Activated T-helper 9 cell treated with anti-CD3 and anti-CD28 coated beads, Interleukin-2, amount 50 U/mL, for 16 hours (primary cell): ENCODE results near the gene SUPT6H.
"Not testable (repeated sequence)": the region's sequence is repeated elsewhere in the genome, so short reads cannot be mapped to it uniquely, and the experiment has no call there.

Experiments
- DNase-seq: peaks from one replicate; pipeline ENCODE4 v3.0.0-alpha.2; 2020; ENCODE audit warnings: low read depth

The SUPT6H gene

DNA sequence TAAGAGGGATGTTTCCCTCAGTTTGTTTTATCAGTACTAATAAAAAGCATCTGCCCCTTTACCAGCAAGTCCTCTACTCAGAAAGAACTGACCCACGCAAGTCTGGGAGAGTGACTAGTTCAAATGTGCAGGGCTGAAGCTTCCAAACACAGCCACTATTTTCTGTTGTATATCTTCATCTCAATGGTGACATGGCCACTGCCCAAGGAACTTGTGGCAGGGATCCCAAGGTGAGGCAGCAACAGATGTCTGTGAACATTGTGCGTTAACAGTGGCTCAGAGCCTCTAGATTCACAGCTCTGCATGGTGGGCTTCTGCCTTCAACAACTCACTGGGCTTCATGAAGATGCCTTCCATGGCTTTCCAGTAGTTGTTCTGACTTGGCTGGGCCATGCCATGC lies 13.3 kb upstream of the SUPT6H start:
- DNase-seq = no peak

DNA sequence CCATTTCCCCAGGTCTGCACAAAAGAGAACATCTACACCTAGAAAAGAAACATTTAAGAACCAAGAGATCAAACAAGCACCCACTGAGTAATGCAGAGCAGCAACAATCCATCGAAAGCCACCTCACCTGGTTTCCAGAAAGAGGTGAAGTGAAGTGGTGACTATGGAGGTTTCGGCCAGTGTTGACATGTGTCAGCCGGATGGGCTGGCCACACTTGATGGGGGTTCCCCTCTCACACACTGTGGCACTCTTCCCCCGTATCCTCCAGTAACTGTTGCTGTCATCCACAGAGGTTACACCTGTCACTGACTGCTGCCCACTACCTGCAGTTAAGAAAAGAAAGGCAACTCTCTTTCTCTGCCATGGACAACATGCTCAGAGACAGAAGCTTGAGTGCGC lies 6.8 kb upstream of the SUPT6H start:
- DNase-seq = no peak

DNA sequence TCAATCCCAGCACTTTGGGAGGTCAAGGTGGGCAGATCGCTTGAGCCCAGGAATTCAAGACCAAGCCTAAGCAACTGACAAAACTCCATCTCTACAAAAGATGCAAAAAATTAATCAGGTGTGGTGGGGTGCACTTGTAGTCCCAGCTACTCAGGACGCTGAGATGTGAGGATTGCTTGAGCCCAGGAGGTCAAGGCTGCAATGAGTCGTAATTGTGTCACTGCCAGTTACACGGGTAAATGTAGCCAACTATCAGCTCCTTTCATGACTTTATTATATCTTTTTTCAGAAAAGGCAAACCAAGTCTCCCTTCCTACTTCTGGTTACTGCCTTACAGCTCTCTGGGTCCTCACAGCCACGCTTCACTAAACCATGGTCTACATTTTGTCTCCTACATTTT lies 4.2 kb upstream of the SUPT6H start:
- DNase-seq = no peak

DNA sequence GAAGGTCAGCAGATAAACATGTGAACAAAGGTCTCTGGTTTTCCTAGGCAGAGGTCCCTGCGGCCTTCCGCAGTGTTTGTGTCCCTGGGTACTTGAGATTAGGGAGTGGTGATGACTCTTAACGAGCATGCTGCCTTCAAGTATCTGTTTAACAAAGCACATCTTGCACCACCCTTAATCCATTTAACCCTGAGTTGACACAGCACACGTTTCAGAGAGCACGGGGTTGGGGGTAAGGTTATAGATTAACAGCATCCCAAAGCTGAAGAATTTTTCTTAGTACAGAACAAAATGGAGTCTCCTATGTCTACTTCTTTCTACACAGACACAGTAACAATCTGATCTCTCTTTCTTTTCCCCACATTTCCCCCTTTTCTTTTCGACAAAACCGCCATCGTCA lies 3.7 kb upstream of the SUPT6H start:
- DNase-seq = not testable (repeated sequence)

DNA sequence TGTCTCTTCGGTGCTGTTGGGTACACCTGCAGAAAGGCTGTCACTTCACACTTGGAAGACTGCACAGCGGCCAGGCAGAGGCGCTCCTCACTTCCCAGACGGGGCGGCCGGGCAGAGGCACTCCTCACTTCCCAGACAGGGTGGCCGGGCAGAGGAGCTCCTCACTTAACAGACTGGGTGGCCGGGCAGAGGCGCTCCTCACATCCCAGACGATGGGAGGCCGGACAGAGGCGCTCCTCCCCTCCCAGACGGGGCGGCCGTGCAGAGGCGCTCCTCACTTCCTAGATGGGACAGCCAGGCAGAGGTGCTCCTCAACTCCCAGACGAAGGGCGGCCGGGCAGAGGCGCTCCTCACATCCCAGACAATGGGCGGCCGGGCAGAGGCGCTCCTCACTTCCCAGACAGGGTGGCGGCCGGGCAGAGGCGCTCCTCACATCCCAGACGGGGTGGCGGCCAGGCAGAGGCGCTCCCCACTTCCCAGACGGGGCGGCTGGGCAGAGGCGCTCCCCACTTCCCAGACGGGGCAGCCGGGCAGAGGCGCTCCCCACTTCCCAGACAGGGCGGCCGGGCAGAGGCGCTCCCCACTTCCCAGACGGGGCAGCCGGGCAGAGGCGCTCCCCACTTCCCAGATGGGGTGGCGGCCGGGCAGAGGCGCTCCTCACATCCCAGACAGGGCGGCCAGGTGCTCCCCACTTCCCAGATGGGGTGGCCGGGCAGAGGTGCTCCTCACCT lies 3.1 kb upstream of the SUPT6H start:
- DNase-seq = not testable (repeated sequence)

DNA sequence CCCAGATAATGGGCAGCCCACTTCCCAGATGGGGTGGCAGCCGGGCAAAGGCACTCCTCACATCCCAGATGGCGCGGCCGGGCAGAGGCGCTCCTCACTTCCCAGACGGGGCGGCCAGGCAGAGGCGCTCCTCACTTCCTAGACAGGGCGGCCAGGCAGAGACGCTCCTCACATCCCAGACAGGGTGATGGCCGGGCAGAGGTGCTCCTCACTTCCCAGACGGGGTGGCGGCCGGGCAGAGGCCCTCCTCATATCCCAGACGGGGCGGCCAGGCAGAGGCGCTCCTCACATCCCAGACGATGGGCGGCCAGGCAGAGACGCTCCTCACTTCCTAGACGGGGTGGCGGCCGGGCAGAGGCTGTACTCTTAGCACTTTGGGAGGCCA lies 2.5 kb upstream of the SUPT6H start:
- DNase-seq = not testable (repeated sequence)

DNA sequence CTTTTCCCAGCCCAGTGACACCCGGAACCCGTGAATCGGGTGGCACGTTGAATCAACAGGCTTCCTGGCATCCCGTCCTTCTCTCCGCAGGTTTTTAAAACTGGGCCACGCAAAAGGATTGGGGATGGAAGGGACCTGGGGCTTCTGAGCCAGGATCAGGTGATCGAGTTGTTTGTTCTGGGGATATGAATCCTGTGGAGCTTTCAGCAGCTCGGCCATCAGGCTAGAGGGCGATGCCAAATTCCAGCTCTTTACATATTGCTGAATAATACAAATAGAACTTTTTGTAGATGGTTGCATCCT lies 473 bp downstream of the SUPT6H start:
- DNase-seq = no peak

DNA sequence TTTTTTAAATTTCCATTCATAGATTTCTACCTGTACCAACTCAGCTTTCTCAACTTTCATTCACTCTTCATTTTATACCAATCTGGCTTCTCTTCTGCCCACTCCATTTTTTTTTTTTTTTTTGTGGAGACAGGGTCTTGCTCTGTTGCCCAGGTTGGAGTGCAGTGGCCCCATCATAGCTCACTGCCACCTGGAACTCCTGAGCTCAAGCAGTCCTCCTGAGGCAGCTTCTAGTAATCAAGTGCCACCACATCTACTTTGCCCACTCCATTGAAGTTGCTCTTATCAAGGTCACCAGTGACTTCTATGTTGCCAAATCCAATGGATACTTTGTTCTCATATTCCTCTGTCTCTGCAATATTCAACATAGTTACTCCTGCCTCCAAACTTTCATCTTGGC lies 1.7 kb downstream of the SUPT6H start:
- no peak for DNase-seq

DNA sequence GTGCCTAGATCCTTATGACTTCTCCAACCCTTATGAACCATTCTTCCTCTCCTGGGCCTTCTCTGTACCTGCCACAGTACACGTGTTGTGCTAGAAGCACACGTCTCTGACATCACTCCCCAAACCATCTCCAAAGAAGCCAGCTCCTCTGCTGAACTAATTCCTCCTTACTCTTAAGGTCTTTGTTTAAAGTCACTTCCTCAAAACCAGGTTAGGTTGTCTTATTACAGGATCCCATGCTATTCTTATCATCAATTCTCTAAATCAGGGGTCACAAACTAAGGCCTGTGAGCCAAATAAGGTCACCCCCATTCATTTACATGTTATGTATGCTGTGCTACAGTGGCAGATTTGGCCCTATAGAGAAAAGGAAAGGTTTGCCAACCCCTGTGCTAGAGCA lies 4.0 kb downstream of the SUPT6H start:
- no peak for DNase-seq

DNA sequence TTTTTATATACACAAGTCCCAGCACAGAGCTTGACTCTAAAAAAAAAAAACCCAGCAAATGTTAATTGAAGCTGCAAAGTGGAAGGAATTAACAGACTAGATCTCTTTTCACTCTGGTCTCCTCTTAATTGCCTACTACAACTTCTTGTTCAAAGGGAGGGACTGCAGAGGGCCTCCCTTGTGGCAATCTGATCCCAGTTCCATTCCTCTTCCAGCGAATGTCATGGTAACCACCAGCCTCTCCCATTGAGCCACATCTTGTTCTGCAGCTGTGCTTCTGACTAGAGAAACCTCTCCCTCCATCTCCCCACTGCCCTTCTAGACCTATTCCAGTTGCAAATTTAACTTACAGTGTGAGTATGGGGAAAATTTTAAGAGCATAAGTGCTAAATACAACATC lies 5.9 kb downstream of the SUPT6H start:
- no peak for DNase-seq

DNA sequence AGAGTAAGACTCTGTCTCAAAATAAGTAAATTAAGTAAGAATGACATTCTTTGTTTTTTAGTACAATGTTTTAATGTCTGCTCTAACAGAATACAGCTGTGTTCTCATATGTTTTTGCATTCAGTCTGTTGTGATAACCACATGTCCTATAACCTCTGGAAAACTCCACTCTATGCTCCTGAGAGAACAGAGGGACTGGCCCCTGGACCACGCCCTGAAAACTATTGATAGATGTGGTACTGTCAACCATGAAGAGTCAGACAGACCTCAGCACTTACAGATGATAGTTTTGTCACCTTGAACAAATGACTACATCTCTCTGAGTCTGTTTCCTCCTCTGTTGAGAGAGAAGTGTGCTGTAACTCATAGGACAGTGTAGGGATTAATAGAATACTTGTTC lies 7.9 kb downstream of the SUPT6H start:
- no peak for DNase-seq

DNA sequence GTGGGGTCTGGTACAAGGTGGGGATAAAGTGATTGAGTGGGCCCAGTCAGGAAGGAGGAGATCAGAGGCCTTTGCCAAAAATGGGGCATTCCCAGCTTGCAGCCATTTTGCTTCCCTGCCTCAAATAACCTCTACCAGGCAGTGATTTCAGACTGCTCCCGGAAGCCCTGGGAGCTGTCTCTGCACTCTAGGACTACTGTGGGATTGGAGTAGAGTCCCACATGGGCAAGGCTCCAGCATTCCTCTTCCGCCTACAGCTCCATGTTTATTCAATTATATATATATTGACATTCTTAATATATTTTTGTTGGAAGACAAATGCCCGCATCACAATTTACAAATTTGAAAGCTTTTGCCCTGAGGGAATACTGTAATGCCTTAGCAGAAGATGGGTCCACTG lies 13.5 kb downstream of the SUPT6H start:
- DNase-seq = no peak

DNA sequence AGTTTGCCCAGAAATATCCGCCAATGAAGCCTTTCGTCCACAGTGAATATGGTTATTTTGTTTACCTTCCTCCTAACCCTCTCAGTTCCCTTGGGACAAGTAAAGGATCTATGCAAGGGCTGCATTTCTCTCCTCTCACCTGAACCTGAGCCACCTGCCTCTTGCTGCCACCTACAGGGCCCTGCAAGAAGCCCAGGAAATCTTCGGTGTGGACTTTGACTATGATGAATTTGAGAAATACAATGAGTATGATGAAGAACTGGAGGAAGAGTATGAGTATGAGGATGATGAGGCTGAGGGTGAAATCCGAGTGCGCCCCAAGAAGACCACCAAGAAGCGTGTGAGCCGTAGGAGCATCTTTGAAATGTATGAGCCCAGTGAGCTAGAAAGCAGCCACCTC lies 14.0 kb downstream of the SUPT6H start:
- DNase-seq = no peak

DNA sequence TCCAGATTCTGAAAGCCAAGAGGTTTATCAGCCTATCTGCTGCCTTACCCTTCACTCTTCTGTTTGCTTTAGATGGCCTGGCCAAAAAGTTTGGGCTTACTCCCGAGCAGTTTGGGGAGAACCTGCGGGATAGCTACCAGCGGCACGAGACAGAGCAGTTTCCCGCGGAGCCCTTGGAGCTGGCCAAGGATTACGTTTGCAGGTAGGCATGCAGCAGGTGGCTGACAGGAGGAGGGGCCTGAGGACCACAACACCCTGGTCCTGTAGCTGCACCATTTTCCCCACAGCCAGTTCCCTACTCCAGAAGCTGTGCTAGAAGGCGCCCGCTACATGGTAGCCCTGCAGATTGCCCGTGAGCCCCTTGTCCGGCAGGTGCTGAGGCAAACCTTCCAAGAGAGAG lies 20.6 kb downstream of the SUPT6H start:
- DNase-seq = no peak

DNA sequence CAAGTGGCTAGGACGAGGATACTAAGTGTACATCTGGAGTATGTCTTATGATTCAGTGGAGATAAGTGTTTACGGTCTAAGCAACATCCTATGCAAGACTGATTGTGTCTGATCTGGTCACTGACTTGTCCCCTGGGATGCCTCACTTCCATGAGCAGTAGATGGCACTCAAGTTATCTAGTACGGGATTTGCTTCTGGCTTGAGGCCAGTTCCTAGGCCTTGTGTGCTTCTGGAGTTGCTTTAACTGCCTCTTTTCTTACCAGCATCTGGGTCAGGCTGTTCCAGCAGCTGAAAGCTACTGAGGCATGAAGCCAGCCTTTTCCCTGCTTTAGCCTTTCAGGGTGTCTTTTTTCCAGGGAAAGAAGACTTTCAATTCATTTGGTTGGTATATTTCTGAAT lies 23.0 kb downstream of the SUPT6H start:
- DNase-seq = no peak

DNA sequence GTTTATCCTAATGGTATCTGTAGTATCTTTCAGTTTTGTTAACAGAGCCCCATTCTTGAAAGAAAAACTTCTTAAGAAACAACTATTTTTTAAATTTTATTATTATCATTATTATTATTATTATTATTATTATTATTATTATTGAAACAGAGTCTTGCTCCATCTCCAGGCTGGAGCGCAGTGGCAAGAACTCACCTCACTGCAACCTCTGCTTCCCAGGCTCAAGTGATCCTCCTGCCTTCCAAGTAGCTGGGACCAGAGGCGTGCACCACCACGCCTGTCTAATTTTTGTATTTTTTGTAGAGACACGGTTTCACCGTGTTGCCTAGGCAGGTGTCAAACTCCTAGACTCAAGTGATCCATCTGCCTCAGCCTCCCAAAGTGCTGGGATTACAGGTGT lies 23.4 kb downstream of the SUPT6H start:
- DNase-seq = no peak

DNA sequence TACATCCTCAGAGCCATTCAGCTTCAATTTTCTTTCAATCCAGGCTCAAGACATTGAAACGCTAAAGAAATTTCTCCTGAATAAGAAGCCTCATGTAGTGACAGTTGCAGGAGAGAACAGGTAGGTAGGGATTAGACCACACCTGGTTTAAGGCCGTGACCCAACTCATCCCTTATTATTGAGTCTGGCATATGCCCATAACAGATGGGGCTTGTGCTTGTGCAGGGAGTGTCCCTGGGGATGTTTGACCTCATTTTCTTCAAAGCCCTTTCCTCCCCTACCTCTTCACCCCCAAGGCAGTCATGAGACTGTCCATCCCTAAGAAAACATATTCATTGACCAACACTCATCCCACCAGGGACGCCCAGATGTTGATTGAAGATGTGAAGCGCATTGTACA lies 24.3 kb downstream of the SUPT6H start:
- DNase-seq = no peak

DNA sequence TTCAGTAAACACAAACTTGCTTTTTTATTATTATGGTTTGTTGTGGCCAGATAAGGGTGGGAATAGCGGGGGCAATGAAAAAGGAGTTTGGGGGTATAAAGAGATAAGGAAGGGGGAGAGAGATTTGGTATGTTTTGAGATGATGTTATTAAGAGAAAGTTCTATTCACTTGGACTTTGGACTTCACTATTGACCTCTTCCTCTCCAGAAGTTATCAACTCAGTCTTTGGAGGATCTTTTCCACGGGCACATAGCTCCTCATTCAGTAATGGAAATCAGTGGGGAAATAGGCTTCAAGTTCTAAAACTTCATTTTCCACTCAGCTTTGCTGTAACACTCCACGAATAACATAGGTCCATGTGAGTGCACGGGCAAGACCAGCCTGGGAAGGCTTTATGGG lies 26.5 kb downstream of the SUPT6H start:
- no peak for DNase-seq

DNA sequence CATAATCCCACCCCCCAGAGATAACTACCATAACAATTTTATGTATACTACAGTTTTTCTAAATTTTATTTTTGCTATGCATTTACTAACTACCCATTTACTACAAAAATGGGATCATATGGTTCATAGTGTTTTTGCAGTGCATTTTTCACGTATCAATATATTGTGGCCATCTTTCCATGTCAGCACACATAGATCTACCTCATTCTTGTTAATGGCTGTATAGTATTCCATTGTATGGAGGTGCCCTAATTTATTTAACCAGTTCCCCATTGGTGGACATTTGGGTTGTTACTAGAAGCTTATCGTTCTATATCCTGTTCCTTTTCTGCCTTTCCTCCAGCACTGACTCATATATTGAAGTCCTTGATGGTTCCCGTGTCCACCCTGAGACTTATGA lies 27.0 kb downstream of the SUPT6H start:
- no peak for DNase-seq

DNA sequence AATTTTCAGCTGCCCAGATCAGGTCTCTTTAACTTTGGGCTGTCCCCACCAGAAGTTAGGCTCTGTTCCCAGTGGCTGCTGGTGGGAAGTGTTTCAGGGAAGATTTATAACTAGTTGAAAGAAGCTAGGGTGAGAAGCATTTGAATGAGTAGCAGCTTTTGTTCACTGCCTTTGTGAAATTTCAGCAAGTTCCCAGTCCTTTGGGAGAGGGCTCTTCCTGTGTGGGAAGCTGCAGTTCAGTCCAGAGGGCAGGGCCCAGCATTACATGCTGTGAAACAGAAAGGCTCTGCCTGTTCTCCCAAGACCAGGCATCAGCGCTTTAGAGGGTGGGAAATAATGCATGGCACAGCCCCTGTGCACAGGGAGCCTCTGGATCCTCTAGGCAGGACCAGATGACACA lies 31.9 kb downstream of the SUPT6H start:
- no peak for DNase-seq

DNA sequence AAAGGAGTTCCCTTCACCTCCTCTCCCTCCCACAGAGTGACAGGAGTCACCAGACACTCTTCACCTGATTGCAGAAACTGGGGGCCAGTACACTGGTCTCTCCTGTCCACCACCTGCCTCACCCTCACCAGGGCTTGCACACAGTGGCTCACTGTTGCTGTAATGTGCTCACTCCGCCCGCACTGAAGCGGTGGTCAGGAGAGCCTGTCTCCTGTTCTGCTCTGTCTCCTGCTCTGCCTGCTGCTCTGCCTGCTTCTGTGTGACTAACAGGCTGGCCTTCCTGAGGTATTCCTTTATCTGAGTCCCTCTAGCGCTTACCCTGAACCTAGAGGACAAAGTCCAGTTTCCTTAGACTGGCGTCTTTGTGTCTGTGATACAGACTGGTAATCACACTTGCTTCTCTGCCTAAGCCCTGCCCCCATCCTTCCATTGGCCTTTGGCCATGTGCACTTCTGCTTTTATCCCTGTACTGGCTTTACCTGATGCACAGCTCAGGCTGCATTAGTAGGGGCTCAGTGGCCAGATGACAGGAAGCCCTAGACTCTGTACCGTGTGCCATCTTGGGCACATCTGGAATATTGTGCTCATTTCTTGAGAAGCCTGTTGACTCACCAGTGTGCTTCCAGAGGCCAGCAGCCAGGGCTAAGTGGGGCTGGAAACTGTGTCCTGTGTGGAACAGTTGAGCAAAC lies 36.4 kb downstream of the SUPT6H start:
- no peak for DNase-seq

DNA sequence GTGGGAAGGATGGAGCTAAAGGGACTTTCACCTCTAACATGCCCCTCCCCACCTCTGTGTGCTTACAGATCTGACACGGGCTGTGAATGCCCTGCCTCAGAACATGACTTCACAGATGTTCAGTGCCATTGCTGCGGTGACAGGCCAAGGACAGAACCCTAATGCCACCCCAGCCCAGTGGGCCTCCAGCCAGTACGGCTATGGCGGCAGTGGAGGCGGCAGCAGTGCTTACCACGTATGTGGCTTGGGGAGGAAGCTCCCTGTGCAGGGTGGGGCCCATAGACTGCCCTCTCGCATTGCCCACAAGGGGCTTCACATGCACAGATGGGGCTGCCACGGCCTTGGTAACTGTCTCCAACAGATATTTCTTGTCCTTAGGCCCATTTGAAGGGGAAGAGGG lies 38.3 kb downstream of the SUPT6H start:
- DNase-seq = no peak

DNA sequence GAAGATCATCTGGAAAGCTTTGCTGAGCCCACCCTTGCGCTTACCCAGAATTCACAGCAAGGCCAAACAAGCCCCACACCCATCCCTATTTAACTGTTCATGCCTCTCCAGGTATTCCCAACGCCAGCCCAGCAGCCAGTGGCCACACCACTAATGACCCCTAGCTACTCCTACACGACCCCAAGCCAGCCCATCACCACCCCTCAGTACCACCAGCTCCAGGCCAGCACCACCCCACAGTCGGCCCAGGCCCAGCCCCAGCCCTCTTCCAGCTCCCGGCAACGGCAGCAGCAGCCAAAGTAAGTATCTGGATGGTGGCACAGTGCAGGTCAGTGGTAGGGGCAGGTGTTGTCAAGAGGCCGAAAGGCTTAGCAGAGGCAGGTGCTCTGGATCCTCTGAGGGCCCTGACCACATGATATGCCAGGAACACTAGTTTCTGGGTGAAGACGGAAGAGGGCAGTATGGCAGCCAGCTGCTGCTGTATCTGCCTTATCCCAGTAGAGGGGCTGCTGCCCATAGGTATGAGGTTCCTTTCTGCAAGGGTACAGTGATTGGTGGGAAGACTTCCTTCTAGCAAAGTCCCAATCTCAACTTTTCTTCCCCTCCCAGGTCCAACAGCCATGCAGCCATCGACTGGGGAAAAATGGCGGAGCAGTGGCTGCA lies 39.0 kb downstream of the SUPT6H start:
- no peak for DNase-seq
